Measurements from ENCODE around the gene SLC9A9. TPM values are rescaled to one million over a fixed set of nuclear protein-coding genes. Genes with fewer than 3 reads are reported as not detected.

The SLC9A9 gene
- polyA plus RNA-seq, 1 donor from 2014 or later, result 0.54 TPM

- Histone ChIP-seq H3K27me3 (ENCODE audit: insufficient read depth, low read depth, low read length) (no peaks in the 10 kb centered on the region), H3K4me2 (ENCODE audit: low read length) (no peak overlapping the region), H3F3A (ENCODE audit: insufficient read depth, low read length, poor library complexity, severe bottlenecking) (no peaks in the 10 kb centered on the region), H3K79me2 (replicated peaks; ENCODE audit: insufficient read depth, low read length) (no peaks in the 10 kb centered on the region), H3K9me2 (ENCODE audit: insufficient read depth, low read length) (no peaks in the 10 kb centered on the region), H3K27ac (ENCODE audit: low read length) (no peak overlapping the region), H3K4me3 (ENCODE audit: low read length) (no peak overlapping the region), H3K9me3 (ENCODE audit: low read length) (no peaks in the 10 kb centered on the region), H4K20me1 (ENCODE audit: insufficient read depth) (no peaks in the 10 kb centered on the region), H3K9ac (ENCODE audit: low read length) (no peak overlapping the region), H3K36me3 (ENCODE audit: insufficient read depth, low read length) (no peaks in the 10 kb centered on the region), H2AFZ (ENCODE audit: low read depth, low read length) (no peak overlapping the region)
- no peak for TF ChIP-seq CTCF (IDR thresholded peaks at IDR 0.05; ENCODE audit: poor library complexity, severe bottlenecking)
- TF ChIP-seq MXI1 (conservative IDR thresholded peaks at IDR 0.05; ENCODE audit: poor library complexity, severe bottlenecking), result no peak
- no peak for TF ChIP-seq SMC3 (conservative IDR thresholded peaks at IDR 0.05; ENCODE audit: poor library complexity)
- no peak for TF ChIP-seq EP300 (conservative IDR thresholded peaks at IDR 0.05; ENCODE audit: poor library complexity, severe bottlenecking)
- no peak for TF ChIP-seq TAF1 (IDR thresholded peaks at IDR 0.05; ENCODE audit: low read depth)
- TF ChIP-seq EZH2 (IDR thresholded peaks at IDR 0.05; ENCODE audit: borderline replicate concordance, insufficient read depth, low read length, poor library complexity, severe bottlenecking), result no peak
- TF ChIP-seq REST (IDR thresholded peaks at IDR 0.05; ENCODE audit: borderline replicate concordance), result no peak
Measured at GRCh38 chr3:143356839-143357238, 491.4 kb downstream of the SLC9A9 start.

DNA sequence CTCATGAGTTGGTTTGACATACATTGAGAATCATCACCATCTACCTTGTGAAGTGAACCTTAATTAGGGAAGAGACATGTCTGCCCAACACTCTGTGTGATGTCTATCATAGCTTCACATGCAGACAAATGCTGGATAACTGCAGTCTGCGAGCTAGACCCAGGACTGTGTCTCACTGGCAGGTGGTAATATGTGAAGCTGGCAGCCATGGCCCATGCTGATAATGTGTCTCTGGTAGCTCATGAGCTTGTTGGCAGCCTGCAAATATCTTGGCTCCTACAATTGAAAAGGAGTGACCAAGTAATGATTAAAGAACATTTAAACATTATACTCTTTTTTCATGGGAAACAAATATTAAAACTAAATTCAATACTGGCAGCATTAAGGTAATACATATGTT lies 493.9 kb downstream of the SLC9A9 start:
- Histone ChIP-seq H3K79me2 (replicated peaks; ENCODE audit: insufficient read depth, low read length) (no peaks in the 10 kb centered on the region), H2AFZ (ENCODE audit: low read depth, low read length) (no peak overlapping the region), H3K4me3 (ENCODE audit: low read length) (no peak overlapping the region), H3K27ac (ENCODE audit: low read length) (no peak overlapping the region), H3K4me2 (ENCODE audit: low read length) (no peak overlapping the region), H3K27me3 (ENCODE audit: insufficient read depth, low read depth, low read length) (no peaks in the 10 kb centered on the region), H4K20me1 (ENCODE audit: insufficient read depth) (no peaks in the 10 kb centered on the region), H3K9ac (ENCODE audit: low read length) (no peak overlapping the region), H3K9me3 (ENCODE audit: low read length) (no peaks in the 10 kb centered on the region), H3K9me2 (ENCODE audit: insufficient read depth, low read length) (no peaks in the 10 kb centered on the region), H3F3A (ENCODE audit: insufficient read depth, low read length, poor library complexity, severe bottlenecking) (no peaks in the 10 kb centered on the region), H3K36me3 (ENCODE audit: insufficient read depth, low read length) (no peaks in the 10 kb centered on the region)
- no peak for TF ChIP-seq CTCF (IDR thresholded peaks at IDR 0.05; ENCODE audit: poor library complexity, severe bottlenecking)
- TF ChIP-seq EP300 (conservative IDR thresholded peaks at IDR 0.05; ENCODE audit: poor library complexity, severe bottlenecking), result no peak
